Activated naive CD4-positive, alpha-beta T cell treated with anti-CD3 and anti-CD28 coated beads for 36 hours (primary cell): ENCODE results near the gene MYNN. TPM values are rescaled to one million over a fixed set of nuclear protein-coding genes. Genes with fewer than 3 reads are reported as not detected.

ENCODE experiments used
- CTCF ChIA-PET: fragments of 350-600 bp; sonication (Branson Sonifier 250); formaldehyde crosslinking; loops from one replicate; lab custom pipeline; 2021; ENCODE audit warnings: antibody characterized with exemption; lab: Charles Lee
- DNase-seq: peaks from one replicate; pipeline ENCODE4 v3.0.0-alpha.2; 2020
- H3K27ac Mint-ChIP-seq: one replicate; pipeline ENCODE4 v1.8.0; 2021; ENCODE audit warnings: mild to moderate bottlenecking, mixed read lengths
- H3K27me3 Mint-ChIP-seq: one replicate; pipeline ENCODE4 v1.8.0; 2021; ENCODE audit warnings: low read depth, mixed read lengths
- H3K36me3 Mint-ChIP-seq: one replicate; pipeline ENCODE4 v1.8.0; 2021; ENCODE audit warnings: low read depth, mixed read lengths
- H3K4me1 Mint-ChIP-seq: one replicate; pipeline ENCODE4 v1.8.0; 2021; ENCODE audit warnings: low read depth, mixed read lengths
- H3K4me3 Mint-ChIP-seq: one replicate; pipeline ENCODE4 v1.8.0; 2021; ENCODE audit warnings: mild to moderate bottlenecking, moderate library complexity, mixed read lengths
- H3K9me3 Mint-ChIP-seq: one replicate; pipeline ENCODE4 v1.8.0; 2021; ENCODE audit warnings: mixed read lengths
- intact Hi-C: fragments of 100-400 bp; cut with micrococcal nuclease; formaldehyde crosslinking; loops from one replicate; pipeline ENCODE4 v1.15.1; 2023
- total RNA-seq, 2 experiments: library from RNA; stranded (reverse); gene quantifications; one replicate each; pipeline ENCODE4 v1.2.3, GENCODE V29; 2021

Gene MYNN
- total RNA-seq, 2 experiments from 2014 or later, result 12.0 to 13.5 TPM

GRCh38 chr3:169781209-169781855 is 8.1 kb downstream of the MYNN start:
- H3K36me3 Mint-ChIP-seq, result peaks cover 40% of the 10 kb centered on the region
- peaks cover 33% of the 10 kb centered on the region for H3K4me1 Mint-ChIP-seq
- H3K27me3 Mint-ChIP-seq, result no peaks in the 10 kb centered on the region
- H3K4me3 Mint-ChIP-seq, result no peak overlapping the region
- H3K9me3 Mint-ChIP-seq, result no peaks in the 10 kb centered on the region
- no peak overlapping the region for H3K27ac Mint-ChIP-seq
- DNase-seq, result no peak
- CTCF ChIA-PET, result no interaction called here
- intact Hi-C loops, result no loop called here

- H3K9me3 Mint-ChIP-seq, result no peaks in the 10 kb centered on the region
- DNase-seq, result no peak
- H3K27me3 Mint-ChIP-seq, result no peaks in the 10 kb centered on the region
- peaks cover 32% of the 10 kb centered on the region for H3K36me3 Mint-ChIP-seq
- no peak overlapping the region for H3K4me3 Mint-ChIP-seq
- intact Hi-C loops, result no loop called here
- H3K27ac Mint-ChIP-seq, result no peak overlapping the region
- CTCF ChIA-PET, result no interaction called here
- H3K4me1 Mint-ChIP-seq, result peaks cover 3% of the 10 kb centered on the region
These were observed 13.9 kb downstream of the MYNN start for GRCh38 chr3:169787120-169787519.

- H3K9me3 Mint-ChIP-seq, result no peaks in the 10 kb centered on the region
- CTCF ChIA-PET, result no interaction called here
- H3K36me3 Mint-ChIP-seq, result peaks cover 31% of the 10 kb centered on the region
- no peak overlapping the region for H3K27ac Mint-ChIP-seq
- DNase-seq, result no peak
- no peak overlapping the region for H3K4me3 Mint-ChIP-seq
- intact Hi-C loops, result no loop called here
- peaks cover 3% of the 10 kb centered on the region for H3K4me1 Mint-ChIP-seq
- H3K27me3 Mint-ChIP-seq, result no peaks in the 10 kb centered on the region
These were observed 14.6 kb downstream of the MYNN start for GRCh38 chr3:169787791-169788190.

GRCh38 chr3:169790219-169790618 is 17.0 kb downstream of the MYNN start:
- Mint-ChIP-seq H3K27me3 (no peaks in the 10 kb centered on the region), H3K9me3 (no peaks in the 10 kb centered on the region), H3K4me1 (peaks cover 3% of the 10 kb centered on the region), H3K36me3 (peaks cover 33% of the 10 kb centered on the region), H3K27ac (no peak overlapping the region), H3K4me3 (no peak overlapping the region)
- intact Hi-C loops, result loop anchor here (2.0 kb wide), 1 partner anchor 13 kb away; no protein-coding TSS in a partner anchor
- CTCF ChIA-PET, result no interaction called here
- DNase-seq, result no peak

GRCh38 chr3:169790687-169791429 is 17.7 kb downstream of the MYNN start:
- no peaks in the 10 kb centered on the region for H3K27me3 Mint-ChIP-seq
- no peaks in the 10 kb centered on the region for H3K4me1 Mint-ChIP-seq
- CTCF ChIA-PET, result interaction anchor here (0.6 kb wide), 1 partner anchor 531 kb away, joined by 5 read pairs; no protein-coding TSS in a partner anchor
- no peak overlapping the region for H3K27ac Mint-ChIP-seq
- no peak for DNase-seq
- intact Hi-C loops, result loop anchor here (2.0 kb wide), 1 partner anchor 14 kb away; no protein-coding TSS in a partner anchor
- no peak overlapping the region for H3K4me3 Mint-ChIP-seq
- no peaks in the 10 kb centered on the region for H3K9me3 Mint-ChIP-seq
- H3K36me3 Mint-ChIP-seq, result peaks cover 29% of the 10 kb centered on the region

- no peak for DNase-seq
- Mint-ChIP-seq H3K27me3 (no peaks in the 10 kb centered on the region), H3K4me3 (no peak overlapping the region), H3K9me3 (no peaks in the 10 kb centered on the region), H3K27ac (no peak overlapping the region), H3K4me1 (no peaks in the 10 kb centered on the region), H3K36me3 (peaks cover 18% of the 10 kb centered on the region)
- intact Hi-C loops, result no loop called here
- CTCF ChIA-PET, result no interaction called here
These were observed 19.2 kb downstream of the MYNN start for GRCh38 chr3:169792359-169792758.

GRCh38 chr3:169804681-169805080 is 31.5 kb downstream of the MYNN start:
- no peak overlapping the region for H3K4me3 Mint-ChIP-seq
- no peak for DNase-seq
- H3K27ac Mint-ChIP-seq, result no peak overlapping the region
- CTCF ChIA-PET, result no interaction called here
- no peaks in the 10 kb centered on the region for H3K27me3 Mint-ChIP-seq
- H3K4me1 Mint-ChIP-seq, result no peaks in the 10 kb centered on the region
- peaks cover 6% of the 10 kb centered on the region for H3K36me3 Mint-ChIP-seq
- intact Hi-C loops, result no loop called here
- no peaks in the 10 kb centered on the region for H3K9me3 Mint-ChIP-seq

GRCh38 chr3:169809230-169809795 is 36.1 kb downstream of the MYNN start:
- H3K4me1 Mint-ChIP-seq, result peaks cover 18% of the 10 kb centered on the region
- intact Hi-C loops, result no loop called here
- no peaks in the 10 kb centered on the region for H3K27me3 Mint-ChIP-seq
- CTCF ChIA-PET, result interaction anchor here (0.6 to 1.7 kb wide), 3 partner anchors 53 to 157 kb away, joined by 3 to 4 read pairs (median 4); no protein-coding TSS in a partner anchor
- no peaks in the 10 kb centered on the region for H3K9me3 Mint-ChIP-seq
- DNase-seq, result no peak
- H3K27ac Mint-ChIP-seq, result no peak overlapping the region
- no peaks in the 10 kb centered on the region for H3K36me3 Mint-ChIP-seq
- no peak overlapping the region for H3K4me3 Mint-ChIP-seq

GRCh38 chr3:169811631-169812331 is 38.6 kb downstream of the MYNN start:
- H3K4me1 Mint-ChIP-seq, result peaks cover 19% of the 10 kb centered on the region
- intact Hi-C loops, result loop anchor here (2.0 to 5.0 kb wide), 5 partner anchors 136 to 1096 kb away; partner anchors contain the start of genes EIF5A2, MECOM and PHC3

GRCh38 chr3:169812332-169813235 is 39.4 kb downstream of the MYNN start, which contains the start of the genes LRRC34 and LRRIQ4:
LRRC34 (minus strand) TSS chr3:169812904; CDS start chr3:169812548, 356 bp downstream.
LRRIQ4 (plus strand) TSS chr3:169812870; CDS start chr3:169821922, 9,052 bp downstream.
- Mint-ChIP-seq H3K27ac (peak within 1 kb of the TSS; percentile 79), H3K9me3 (peaks cover 9% of the 10 kb centered on the region), H3K4me1 (peaks cover 19% of the 10 kb centered on the region), H3K27me3 (no peaks in the 10 kb centered on the region), H3K4me3 (peak within 1 kb of the TSS; percentile 82), H3K36me3 (peaks cover 5% of the 10 kb centered on the region)
- CTCF ChIA-PET, result no interaction called here
- peak; percentile 91 for DNase-seq
- intact Hi-C loops, result loop anchor here (1.0 to 5.0 kb wide), 12 partner anchors 39 to 1095 kb away; partner anchors contain the start of genes EIF5A2, MECOM, MYNN and PHC3

More at GRCh38 chr3:169811631-169812331, 38.6 kb downstream of the MYNN start:
- peaks cover 5% of the 10 kb centered on the region for H3K36me3 Mint-ChIP-seq
- peaks cover 9% of the 10 kb centered on the region for H3K9me3 Mint-ChIP-seq
- peak overlapping the region; percentile 82 for H3K4me3 Mint-ChIP-seq
- no peaks in the 10 kb centered on the region for H3K27me3 Mint-ChIP-seq
- H3K27ac Mint-ChIP-seq, result peak overlapping the region; percentile 52
- CTCF ChIA-PET, result no interaction called here
- DNase-seq, result peak; percentile 28

GRCh38 chr3:169813278-169813677 is 40.1 kb downstream of the MYNN start:
- H3K4me3 Mint-ChIP-seq, result peak overlapping the region; percentile 82
- CTCF ChIA-PET, result interaction anchor here (0.6 kb wide), 1 partner anchor 57 kb away, joined by 3 read pairs; the partner anchor contains the start of gene LRRC31

More at GRCh38 chr3:169813278-169813677, 40.1 kb downstream of the MYNN start:
- Mint-ChIP-seq H3K4me1 (peaks cover 19% of the 10 kb centered on the region), H3K27me3 (no peaks in the 10 kb centered on the region), H3K27ac (peak overlapping the region; percentile 79), H3K9me3 (peaks cover 9% of the 10 kb centered on the region), H3K36me3 (peaks cover 5% of the 10 kb centered on the region)
- no peak for DNase-seq
- intact Hi-C loops, result loop anchor here (1.0 to 5.0 kb wide), 12 partner anchors 40 to 1094 kb away; partner anchors contain the start of genes EIF5A2, MECOM, MYNN and PHC3
